ENCODE results near the gene MARCKSL1.
"Not testable (repeated sequence)": the region's sequence is repeated elsewhere in the genome, so short reads cannot be mapped to it uniquely, and the experiment has no call there.

The MARCKSL1 gene

DNA sequence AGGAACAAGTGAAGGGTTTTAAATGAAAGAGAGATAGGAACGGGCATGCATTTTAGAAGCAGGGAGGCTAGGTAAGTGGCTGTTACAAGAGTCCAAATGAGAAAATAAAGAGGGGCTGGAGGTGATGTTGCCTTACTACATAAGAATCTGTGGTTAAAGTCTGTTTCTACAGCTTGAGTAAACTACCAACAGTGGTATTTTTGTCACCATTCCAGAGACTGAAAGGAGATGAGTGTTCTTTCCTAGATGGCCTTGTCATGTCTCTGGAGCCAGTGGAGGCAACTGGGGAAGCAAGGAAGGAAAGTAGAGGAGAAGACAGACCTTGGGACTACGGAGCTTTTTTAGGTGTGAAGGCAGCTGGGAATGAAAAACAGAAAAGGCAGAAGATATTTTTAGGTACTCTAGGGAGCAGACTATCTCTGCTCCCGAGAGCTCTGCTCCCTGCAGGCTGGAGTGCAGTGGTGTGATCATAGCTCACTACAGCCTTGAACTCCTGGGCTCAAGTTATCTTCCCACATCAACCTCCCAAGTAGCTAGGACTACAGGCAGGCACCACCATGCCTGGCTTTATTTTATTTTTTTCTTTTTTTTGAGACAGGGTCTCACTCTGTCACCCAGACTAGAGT lies 31.9 kb downstream of the MARCKSL1 start:
- H3K4me1 ChIP-seq (ENCODE audit: control insufficient read depth, insufficient read depth, low read length): no peaks in the 10 kb centered on the region
- peaks cover 44% of the 10 kb centered on the region for H3K36me3 ChIP-seq (ENCODE audit: control insufficient read depth, insufficient read depth, low read length)

DNA sequence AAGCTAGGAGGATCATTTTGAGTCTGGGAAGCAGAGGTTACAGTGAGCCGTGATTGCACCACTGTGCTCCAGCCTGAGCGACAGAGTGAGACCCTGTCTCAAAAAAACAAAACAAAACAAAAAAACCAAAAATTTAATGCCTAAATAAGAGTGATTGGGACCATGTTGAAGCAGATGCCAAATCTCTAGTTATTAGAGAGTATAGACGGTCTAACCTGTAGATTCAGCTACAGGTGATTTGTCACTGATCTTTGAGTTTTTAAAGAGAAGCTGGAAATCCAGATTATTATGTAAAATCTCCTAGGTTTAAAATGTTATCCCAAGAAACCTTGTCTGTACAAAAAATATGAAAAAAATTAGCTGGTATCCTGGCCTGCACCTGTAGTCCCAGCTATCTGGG lies 32.7 kb downstream of the MARCKSL1 start:
- Histone ChIP-seq H3K27ac (ENCODE audit: low read depth, low read length) (no peak overlapping the region), H3K4me3 (ENCODE audit: low read depth, low read length) (no peak overlapping the region), H3K36me3 (ENCODE audit: control insufficient read depth, insufficient read depth, low read length) (peaks cover 45% of the 10 kb centered on the region), H3K27me3 (ENCODE audit: control insufficient read depth, insufficient read depth, low read length) (no peaks in the 10 kb centered on the region), H3K4me1 (ENCODE audit: control insufficient read depth, insufficient read depth, low read length) (no peaks in the 10 kb centered on the region), H3K9me3 (ENCODE audit: control insufficient read depth, insufficient read depth, low read depth, low read length) (0 out of 2 replicates have a peak, but pooled peaks cover 2% of the 10 kb centered on the region), H3K9ac (ENCODE audit: low read length) (no peak overlapping the region)

More for the DNA sequence above, 31.9 kb downstream of the MARCKSL1 start:
- H3K27me3 ChIP-seq (ENCODE audit: control insufficient read depth, insufficient read depth, low read length): no peaks in the 10 kb centered on the region
- H3K4me3 ChIP-seq (ENCODE audit: low read depth, low read length): no peak overlapping the region
- no peak overlapping the region for H3K9ac ChIP-seq (ENCODE audit: low read length)
- H3K9me3 ChIP-seq (ENCODE audit: control insufficient read depth, insufficient read depth, low read depth, low read length): 0 out of 2 replicates have a peak, but pooled peaks cover 2% of the 10 kb centered on the region
- H3K27ac ChIP-seq (ENCODE audit: low read depth, low read length): no peak overlapping the region

DNA sequence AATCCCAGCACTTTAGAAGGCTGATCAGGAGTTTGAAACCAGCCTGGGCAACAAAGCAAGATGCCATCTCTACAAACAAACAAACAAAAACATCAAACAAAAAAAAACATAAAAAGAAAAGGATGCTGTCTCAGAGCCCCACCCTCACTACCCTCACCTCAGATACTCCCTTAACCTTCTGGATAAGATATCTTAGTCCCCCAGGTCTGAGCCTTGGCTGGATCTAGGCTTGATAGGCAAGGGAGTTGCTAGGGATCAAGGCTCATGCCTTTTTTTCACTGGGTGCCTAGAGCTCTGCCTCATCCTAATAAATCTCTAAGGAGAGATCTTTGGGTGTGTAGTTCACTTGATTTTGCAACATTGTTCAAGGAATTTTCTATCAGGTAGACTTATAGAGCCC lies 36.7 kb downstream of the MARCKSL1 start:
- H3K4me1 ChIP-seq (ENCODE audit: control insufficient read depth, insufficient read depth, low read length): 0 out of 2 replicates have a peak, but pooled peaks cover 10% of the 10 kb centered on the region
- H3K36me3 ChIP-seq (ENCODE audit: control insufficient read depth, insufficient read depth, low read length): peaks cover 40% of the 10 kb centered on the region
- H3K27ac ChIP-seq (ENCODE audit: low read depth, low read length): no peak overlapping the region
- no peaks in the 10 kb centered on the region for H3K27me3 ChIP-seq (ENCODE audit: control insufficient read depth, insufficient read depth, low read length)
- H3K4me3 ChIP-seq (ENCODE audit: low read depth, low read length): no peak overlapping the region
- H3K9me3 ChIP-seq (ENCODE audit: control insufficient read depth, insufficient read depth, low read depth, low read length): no peaks in the 10 kb centered on the region
- no peak overlapping the region for H3K9ac ChIP-seq (ENCODE audit: low read length)

DNA sequence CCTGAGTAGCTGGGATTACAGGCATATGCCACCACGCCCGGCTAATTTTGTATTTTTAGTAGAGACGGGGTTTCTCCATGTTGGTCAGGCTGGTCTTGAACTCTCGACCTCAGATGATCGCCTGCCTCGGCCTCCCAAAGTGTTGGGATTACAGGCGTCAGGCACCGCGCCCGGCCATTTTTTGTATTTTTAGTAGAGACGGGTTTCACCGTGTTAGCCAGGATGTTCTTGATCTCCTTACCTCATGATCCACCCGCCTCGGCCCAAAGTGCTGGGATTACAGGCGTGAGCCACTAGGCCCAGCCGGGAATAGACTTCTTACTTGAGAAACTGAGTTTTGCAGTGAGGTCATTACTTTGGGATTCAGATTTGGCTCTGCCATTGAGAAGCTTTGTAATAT lies 37.8 kb downstream of the MARCKSL1 start:
- H3K27me3 ChIP-seq (ENCODE audit: control insufficient read depth, insufficient read depth, low read length); H3K4me3 ChIP-seq (ENCODE audit: low read depth, low read length); H3K27ac ChIP-seq (ENCODE audit: low read depth, low read length); H3K9ac ChIP-seq (ENCODE audit: low read length); H3K9me3 ChIP-seq (ENCODE audit: control insufficient read depth, insufficient read depth, low read depth, low read length): not testable (repeated sequence)
- Histone ChIP-seq H3K4me1 (ENCODE audit: control insufficient read depth, insufficient read depth, low read length) (0 out of 2 replicates have a peak, but pooled peaks cover 10% of the 10 kb centered on the region), H3K36me3 (ENCODE audit: control insufficient read depth, insufficient read depth, low read length) (peaks cover 29% of the 10 kb centered on the region)

DNA sequence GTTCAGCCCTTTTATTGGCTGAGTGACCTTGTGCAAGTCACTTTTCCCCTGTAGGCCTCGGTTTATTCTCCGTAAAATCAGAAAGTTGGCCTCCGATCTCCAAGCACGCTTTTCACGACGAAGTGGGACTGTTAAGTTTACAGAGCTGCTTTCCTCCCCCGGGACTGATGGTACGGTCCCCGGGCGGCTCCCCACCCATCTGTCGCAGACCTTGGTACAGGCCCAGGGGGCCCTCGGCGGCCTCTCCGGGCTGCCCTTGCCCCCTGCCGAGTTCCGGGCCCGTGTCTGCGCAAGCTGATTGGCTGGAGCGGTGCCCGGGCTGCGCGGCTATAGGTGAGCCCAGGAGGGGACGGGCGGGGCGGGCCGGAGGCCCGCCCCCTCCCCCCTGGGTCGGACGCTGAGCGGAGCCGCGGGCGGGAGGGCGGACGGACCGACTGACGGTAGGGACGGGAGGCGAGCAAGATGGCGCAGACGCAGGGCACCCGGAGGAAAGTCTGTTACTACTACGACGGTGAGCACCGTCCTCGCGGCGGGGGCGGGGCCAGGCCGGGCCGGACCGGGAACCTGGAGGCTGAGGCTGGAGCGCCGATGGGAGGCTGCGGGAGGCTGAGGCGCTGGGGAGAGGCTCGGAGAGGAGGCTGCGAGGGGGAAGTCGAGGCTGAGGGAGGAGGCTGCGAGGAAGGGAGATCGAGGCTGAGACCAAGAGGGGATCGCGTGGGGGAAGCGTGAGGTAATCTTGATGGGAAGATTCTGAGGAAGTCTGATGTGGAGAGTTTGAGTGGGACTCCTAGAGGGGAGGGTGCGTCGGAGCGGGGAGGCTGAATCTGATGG lies 44.1 kb downstream of the MARCKSL1 start, which contains the start of gene HDAC1:
HDAC1 (plus strand) TSS at position 376 of the 831 bp plus-strand sequence; CDS start at position 463, 87 bp downstream.
- Histone ChIP-seq H3K36me3 (ENCODE audit: control insufficient read depth, insufficient read depth, low read length) (peaks cover 14% of the 10 kb centered on the region; the same call in 1 of the 2 replicates), H3K27ac (ENCODE audit: low read depth, low read length) (peak within 1 kb of the TSS; percentile 70; the same call in 1 of the 2 replicates), H3K27me3 (ENCODE audit: control insufficient read depth, insufficient read depth, low read length) (no peaks in the 10 kb centered on the region), H3K4me3 (ENCODE audit: low read depth, low read length) (peak within 1 kb of the TSS; percentile 98), H3K4me1 (ENCODE audit: control insufficient read depth, insufficient read depth, low read length) (peaks cover 14% of the 10 kb centered on the region), H3K9me3 (ENCODE audit: control insufficient read depth, insufficient read depth, low read depth, low read length) (no peaks in the 10 kb centered on the region), H3K9ac (ENCODE audit: low read length) (peak within 1 kb of the TSS; percentile 93)

DNA sequence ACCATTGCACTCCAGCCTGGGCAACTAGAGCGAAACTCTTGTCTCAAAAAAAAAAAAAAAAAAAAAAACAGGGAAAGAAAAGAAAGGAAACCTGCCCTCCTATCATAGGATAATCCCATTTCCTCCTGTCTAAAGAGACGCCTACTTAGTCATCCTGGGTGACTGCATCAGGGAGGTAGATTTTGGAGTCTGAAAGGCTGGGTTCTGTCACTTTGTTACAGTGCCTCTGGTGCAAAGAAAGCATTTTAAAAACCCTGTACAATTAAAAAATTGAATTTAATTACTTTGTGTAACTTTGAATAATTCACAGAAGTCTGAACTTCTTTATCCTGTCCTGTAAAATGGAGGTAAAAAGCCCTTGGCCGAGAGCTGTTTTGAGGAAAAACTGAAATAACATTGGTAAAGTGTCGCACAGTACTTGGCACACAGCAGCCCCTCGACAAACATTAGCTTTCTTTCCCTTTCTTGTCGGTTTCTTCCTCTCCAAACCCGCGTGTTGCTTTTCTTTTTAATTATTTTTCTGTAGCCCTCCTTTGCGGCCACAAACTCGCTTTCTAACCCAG lies 44.8 kb downstream of the MARCKSL1 start:
- Histone ChIP-seq H3K9ac (ENCODE audit: low read length) (peak overlapping the region; percentile 52), H3K27ac (ENCODE audit: low read depth, low read length) (peak overlapping the region; percentile 52; the same call in 1 of the 2 replicates)

DNA sequence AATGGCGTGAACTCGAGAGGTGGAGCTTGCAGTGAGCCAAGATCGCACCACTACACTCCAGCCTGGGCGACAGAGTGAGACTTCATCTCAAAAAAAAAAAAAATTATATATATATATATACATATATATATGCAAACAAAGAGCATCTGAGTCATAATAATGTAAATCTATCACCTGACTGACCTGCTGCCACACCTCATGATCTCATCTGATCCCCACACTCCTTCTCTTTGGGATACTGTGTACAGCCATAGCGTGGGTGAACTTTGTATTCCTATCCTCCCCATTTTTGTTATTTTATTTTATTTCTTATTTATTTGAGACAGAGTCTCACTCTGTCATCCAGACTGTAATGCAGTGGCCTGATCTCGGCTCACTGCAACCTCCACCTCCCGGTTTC lies 46.8 kb downstream of the MARCKSL1 start:
- H3K36me3 ChIP-seq (ENCODE audit: control insufficient read depth, insufficient read depth, low read length): peaks cover 7% of the 10 kb centered on the region
- no peak overlapping the region for H3K27ac ChIP-seq (ENCODE audit: low read depth, low read length)
- H3K9me3 ChIP-seq (ENCODE audit: control insufficient read depth, insufficient read depth, low read depth, low read length): no peaks in the 10 kb centered on the region
- peaks cover 4% of the 10 kb centered on the region for H3K4me1 ChIP-seq (ENCODE audit: control insufficient read depth, insufficient read depth, low read length)
- H3K4me3 ChIP-seq (ENCODE audit: low read depth, low read length): no peak overlapping the region
- no peaks in the 10 kb centered on the region for H3K27me3 ChIP-seq (ENCODE audit: control insufficient read depth, insufficient read depth, low read length)
- H3K9ac ChIP-seq (ENCODE audit: low read length): no peak overlapping the region

More for the DNA sequence above, 44.8 kb downstream of the MARCKSL1 start:
- H3K9me3 ChIP-seq (ENCODE audit: control insufficient read depth, insufficient read depth, low read depth, low read length): no peaks in the 10 kb centered on the region
- peaks cover 7% of the 10 kb centered on the region; the same call in 1 of the 2 replicates for H3K36me3 ChIP-seq (ENCODE audit: control insufficient read depth, insufficient read depth, low read length)
- no peaks in the 10 kb centered on the region for H3K27me3 ChIP-seq (ENCODE audit: control insufficient read depth, insufficient read depth, low read length)
- H3K4me3 ChIP-seq (ENCODE audit: low read depth, low read length): peak overlapping the region; percentile 98
- peaks cover 8% of the 10 kb centered on the region for H3K4me1 ChIP-seq (ENCODE audit: control insufficient read depth, insufficient read depth, low read length)

DNA sequence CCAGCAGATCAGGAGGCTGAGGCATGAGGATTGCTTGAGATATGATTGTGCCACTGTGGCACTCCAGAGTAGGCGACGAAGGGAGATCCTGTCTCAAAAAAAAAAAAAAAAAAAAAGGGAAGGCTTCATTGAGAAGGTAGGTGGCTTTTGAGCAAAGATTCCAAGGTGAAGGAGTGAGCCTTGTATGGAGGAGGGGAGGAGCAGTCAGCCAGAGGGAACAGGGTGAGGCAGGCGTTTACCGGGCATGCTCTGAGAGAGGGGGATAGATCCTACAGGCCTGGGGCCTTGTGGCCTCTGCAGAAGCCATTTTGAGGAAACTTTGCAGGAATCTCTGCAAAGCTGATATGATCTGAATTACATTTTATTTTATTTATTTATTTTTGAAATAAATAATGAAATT lies 49.3 kb downstream of the MARCKSL1 start:
- H3K27ac ChIP-seq (ENCODE audit: low read depth, low read length): no peak overlapping the region
- peaks cover 7% of the 10 kb centered on the region for H3K36me3 ChIP-seq (ENCODE audit: control insufficient read depth, insufficient read depth, low read length)
- H3K9me3 ChIP-seq (ENCODE audit: control insufficient read depth, insufficient read depth, low read depth, low read length): no peaks in the 10 kb centered on the region
- peaks cover 4% of the 10 kb centered on the region for H3K4me1 ChIP-seq (ENCODE audit: control insufficient read depth, insufficient read depth, low read length)
- H3K27me3 ChIP-seq (ENCODE audit: control insufficient read depth, insufficient read depth, low read length): no peaks in the 10 kb centered on the region
- H3K9ac ChIP-seq (ENCODE audit: low read length): no peak overlapping the region
- H3K4me3 ChIP-seq (ENCODE audit: low read depth, low read length): no peak overlapping the region

DNA sequence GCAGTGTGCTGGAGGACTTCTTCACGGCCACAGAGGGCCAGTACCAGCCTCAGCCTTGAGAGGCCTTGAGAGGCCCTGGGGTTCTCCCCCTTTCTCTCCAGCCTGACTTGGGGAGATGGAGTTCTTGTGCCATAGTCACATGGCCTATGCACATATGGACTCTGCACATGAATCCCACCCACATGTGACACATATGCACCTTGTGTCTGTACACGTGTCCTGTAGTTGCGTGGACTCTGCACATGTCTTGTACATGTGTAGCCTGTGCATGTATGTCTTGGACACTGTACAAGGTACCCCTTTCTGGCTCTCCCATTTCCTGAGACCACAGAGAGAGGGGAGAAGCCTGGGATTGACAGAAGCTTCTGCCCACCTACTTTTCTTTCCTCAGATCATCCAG lies 50.4 kb downstream of the MARCKSL1 start:
- Histone ChIP-seq H3K27ac (ENCODE audit: low read depth, low read length) (no peak overlapping the region), H3K4me1 (ENCODE audit: control insufficient read depth, insufficient read depth, low read length) (no peaks in the 10 kb centered on the region; the same call in 1 of the 2 replicates), H3K9me3 (ENCODE audit: control insufficient read depth, insufficient read depth, low read depth, low read length) (no peaks in the 10 kb centered on the region), H3K9ac (ENCODE audit: low read length) (no peak overlapping the region), H3K27me3 (ENCODE audit: control insufficient read depth, insufficient read depth, low read length) (no peaks in the 10 kb centered on the region), H3K4me3 (ENCODE audit: low read depth, low read length) (no peak overlapping the region), H3K36me3 (ENCODE audit: control insufficient read depth, insufficient read depth, low read length) (peaks cover 10% of the 10 kb centered on the region)

DNA sequence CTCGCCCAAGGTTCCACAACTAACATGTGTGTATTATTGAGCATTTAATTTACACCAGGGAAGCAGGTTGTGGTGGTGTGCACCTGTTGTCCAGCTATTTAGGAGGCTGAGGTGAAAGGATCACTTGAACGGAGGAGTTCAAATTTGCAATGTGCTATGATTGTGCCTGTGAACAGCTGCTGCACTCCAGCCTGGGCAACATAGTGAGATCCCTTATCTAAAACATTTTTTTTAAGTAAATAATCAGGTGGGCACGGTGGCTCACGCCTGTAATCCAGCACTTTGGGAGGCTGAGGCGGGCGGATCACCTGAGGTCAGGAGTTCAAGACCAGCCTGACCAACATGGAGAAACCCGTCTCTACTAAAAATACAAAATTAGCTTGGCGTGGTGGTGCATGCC lies 51.3 kb downstream of the MARCKSL1 start:
- not testable (repeated sequence) for H3K9ac ChIP-seq (ENCODE audit: low read length); H3K27ac ChIP-seq (ENCODE audit: low read depth, low read length); H3K4me1 ChIP-seq (ENCODE audit: control insufficient read depth, insufficient read depth, low read length); H3K4me3 ChIP-seq (ENCODE audit: low read depth, low read length); H3K9me3 ChIP-seq (ENCODE audit: control insufficient read depth, insufficient read depth, low read depth, low read length); H3K27me3 ChIP-seq (ENCODE audit: control insufficient read depth, insufficient read depth, low read length)
- H3K36me3 ChIP-seq (ENCODE audit: control insufficient read depth, insufficient read depth, low read length): peaks cover 16% of the 10 kb centered on the region

Measured in HUES6 (cell line).